Activated naive CD8-positive, alpha-beta T cell treated with anti-CD3 and anti-CD28 coated beads, Interleukin-2, amount 10 ng/mL, durations not matched to agents 7 days and 5 days (primary cell): ENCODE data around the gene CSNK1G1. TPM values are rescaled to one million over a fixed set of nuclear protein-coding genes. Genes with fewer than 3 reads are reported as not detected.

Experiments used
- ATAC-seq: fragments of 150-1000 bp; cut with Tn5 transposase; one replicate; pipeline ENCODE4 v1.10.0; 2021; ENCODE audit warnings: low read depth, moderate library complexity
- POLR2A ChIA-PET: fragments of 350-600 bp; sonication (Branson Sonifier 250); formaldehyde crosslinking; loops from one replicate; lab custom pipeline; 2021; ENCODE audit warnings: antibody characterized with exemption; lab: Charles Lee
- DNase-seq: peaks from one replicate; pipeline ENCODE4 v3.0.0; 2021
- H3K27ac Mint-ChIP-seq: one replicate; pipeline ENCODE4 v1.8.0; 2022; ENCODE audit warnings: mild to moderate bottlenecking, mixed read lengths
- H3K27me3 Mint-ChIP-seq: one replicate; pipeline ENCODE4 v1.8.0; 2022; ENCODE audit warnings: mild to moderate bottlenecking, moderate library complexity, mixed read lengths
- H3K36me3 Mint-ChIP-seq: one replicate; pipeline ENCODE4 v1.8.0; 2021; ENCODE audit warnings: mild to moderate bottlenecking, mixed read lengths
- H3K4me1 Mint-ChIP-seq: one replicate; pipeline ENCODE4 v1.8.0; 2021; ENCODE audit warnings: mixed read lengths
- H3K4me3 Mint-ChIP-seq: one replicate; pipeline ENCODE4 v1.8.0; 2022; ENCODE audit warnings: mild to moderate bottlenecking, moderate library complexity, mixed read lengths
- H3K9me3 Mint-ChIP-seq: one replicate; pipeline ENCODE4 v1.8.0; 2021; ENCODE audit warnings: mixed read lengths
- total RNA-seq, 2 experiments: library from RNA; stranded (reverse); gene quantifications; one replicate each; pipeline ENCODE4 v1.2.3, GENCODE V29; 2021

CSNK1G1 gene
- total RNA-seq, 2 experiments from 2014 or later: 26.2 to 26.7 TPM

DNA sequence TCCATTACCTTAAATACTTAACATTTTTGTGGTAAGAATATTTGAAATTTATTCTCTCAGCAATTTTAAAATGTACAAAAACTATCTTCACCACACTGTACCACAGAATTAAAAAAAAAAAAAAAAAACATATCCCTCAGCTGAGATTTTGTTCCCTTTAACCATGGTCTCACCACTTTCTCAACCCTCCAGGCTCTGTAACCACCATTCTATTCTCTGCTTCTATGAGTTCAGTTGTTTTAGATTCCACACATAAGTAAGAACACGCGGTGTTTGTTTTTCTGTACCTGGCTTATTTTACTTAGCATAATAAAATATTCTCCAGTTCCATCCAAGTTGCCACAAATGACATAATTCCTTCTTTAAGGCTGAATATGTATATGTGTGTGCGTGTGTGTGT is 41.5 kb downstream of the CSNK1G1 start:
- Mint-ChIP-seq H3K27me3 (no peaks in the 10 kb centered on the region), H3K27ac (no peak overlapping the region), H3K9me3 (peaks cover 1% of the 10 kb centered on the region), H3K4me3 (no peak overlapping the region), H3K4me1 (no peaks in the 10 kb centered on the region), H3K36me3 (peaks cover 5% of the 10 kb centered on the region)
- POLR2A ChIA-PET: no interaction called here
- DNase-seq (no peak), ATAC-seq (no peak)

DNA sequence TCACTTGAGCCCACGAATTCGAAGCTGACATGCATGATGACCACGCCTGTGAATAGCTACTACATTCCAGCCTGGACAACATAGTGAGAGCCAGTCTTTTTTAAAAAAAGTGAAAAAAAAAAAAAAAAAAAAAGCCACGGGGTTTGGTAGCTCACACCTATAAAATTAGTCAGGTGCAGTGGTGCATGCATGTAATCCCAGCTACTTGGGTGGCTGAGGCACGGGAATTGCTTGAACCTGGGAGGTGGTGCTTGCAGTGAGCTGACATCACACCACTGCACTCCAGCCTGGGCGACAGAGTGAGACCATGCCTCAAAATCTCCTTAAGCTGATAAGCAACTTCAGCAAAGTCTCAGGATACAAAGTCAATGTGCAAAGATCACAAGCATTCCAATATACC is 44.4 kb downstream of the CSNK1G1 start:
- Mint-ChIP-seq H3K9me3 (peaks cover 1% of the 10 kb centered on the region), H3K27me3 (no peaks in the 10 kb centered on the region), H3K4me1 (no peaks in the 10 kb centered on the region), H3K36me3 (peaks cover 9% of the 10 kb centered on the region), H3K27ac (no peak overlapping the region), H3K4me3 (no peak overlapping the region)
- DNase-seq: no peak
- ATAC-seq: no peak
- POLR2A ChIA-PET: no interaction called here

DNA sequence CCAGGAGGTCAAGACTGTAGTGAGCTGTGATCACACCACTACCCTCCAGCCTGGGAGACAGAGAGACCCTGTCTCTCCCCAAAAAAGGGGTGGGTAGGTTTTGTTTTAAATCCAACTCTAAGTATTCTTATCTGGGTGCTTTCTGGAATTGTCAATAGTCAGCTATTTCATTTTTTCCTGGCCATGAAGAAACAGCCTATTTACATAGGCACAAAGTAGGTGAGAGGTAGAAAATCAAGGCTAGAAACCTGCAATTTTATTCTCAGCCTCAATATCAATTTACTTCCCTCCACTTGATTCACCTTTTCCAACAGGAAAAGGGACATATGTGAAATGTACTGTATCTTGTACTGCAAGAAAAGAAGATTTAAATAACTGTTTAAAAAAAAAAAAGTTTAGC is 45.9 kb downstream of the CSNK1G1 start:
- Mint-ChIP-seq H3K4me1 (no peaks in the 10 kb centered on the region), H3K36me3 (peaks cover 14% of the 10 kb centered on the region), H3K27me3 (no peaks in the 10 kb centered on the region), H3K9me3 (peaks cover 1% of the 10 kb centered on the region), H3K27ac (no peak overlapping the region), H3K4me3 (no peak overlapping the region)
- POLR2A ChIA-PET: no interaction called here
- DNase-seq (no peak), ATAC-seq (no peak)

DNA sequence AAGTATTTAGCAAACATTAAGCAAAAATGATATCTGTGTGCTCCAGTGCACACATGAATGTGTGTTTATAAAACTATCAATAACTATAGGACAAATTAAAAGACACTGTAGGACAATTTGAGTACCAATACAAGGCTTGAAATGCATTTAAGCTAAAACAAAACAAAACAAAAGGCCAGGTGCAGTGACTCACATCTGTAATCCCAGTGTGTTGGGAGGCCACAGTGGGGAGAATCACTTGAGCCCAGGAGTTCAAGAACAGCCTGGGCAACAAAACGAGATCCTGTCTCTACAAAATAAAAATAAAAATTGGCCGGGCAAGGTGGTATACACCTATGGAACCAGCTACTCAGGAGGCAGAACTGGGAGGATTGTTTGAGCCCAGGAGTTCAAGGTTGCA is 50.7 kb downstream of the CSNK1G1 start:
- Mint-ChIP-seq H3K9me3 (no peaks in the 10 kb centered on the region), H3K36me3 (peaks cover 23% of the 10 kb centered on the region), H3K4me1 (peaks cover 3% of the 10 kb centered on the region), H3K27me3 (no peaks in the 10 kb centered on the region), H3K4me3 (no peak overlapping the region), H3K27ac (no peak overlapping the region)
- ATAC-seq: no peak
- no peak for DNase-seq
- POLR2A ChIA-PET: no interaction called here

DNA sequence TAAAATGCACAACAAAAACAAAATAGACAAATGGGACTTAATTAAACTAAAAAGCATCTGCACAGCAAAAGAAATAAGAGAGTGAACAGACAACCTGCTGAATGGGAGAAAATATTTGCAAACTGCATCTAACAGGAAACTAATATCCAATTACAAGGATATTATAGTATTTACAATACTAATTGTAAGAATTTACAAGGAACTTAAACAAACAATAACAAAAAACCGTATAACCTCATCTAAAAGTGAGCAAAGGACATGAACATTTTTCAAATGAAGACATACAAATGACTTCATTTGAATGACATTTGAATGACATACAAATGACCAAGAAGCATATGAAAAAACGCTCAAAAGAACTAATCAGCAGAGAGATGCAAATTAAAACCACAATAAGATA is 66.4 kb downstream of the CSNK1G1 start:
- no peaks in the 10 kb centered on the region for H3K9me3 Mint-ChIP-seq
- no peaks in the 10 kb centered on the region for H3K27me3 Mint-ChIP-seq
- H3K27ac Mint-ChIP-seq: no peak overlapping the region
- peaks cover 11% of the 10 kb centered on the region for H3K36me3 Mint-ChIP-seq
- ATAC-seq (no peak), DNase-seq (no peak)
- POLR2A ChIA-PET: no interaction called here
- no peak overlapping the region for H3K4me3 Mint-ChIP-seq
- peaks cover 5% of the 10 kb centered on the region for H3K4me1 Mint-ChIP-seq

DNA sequence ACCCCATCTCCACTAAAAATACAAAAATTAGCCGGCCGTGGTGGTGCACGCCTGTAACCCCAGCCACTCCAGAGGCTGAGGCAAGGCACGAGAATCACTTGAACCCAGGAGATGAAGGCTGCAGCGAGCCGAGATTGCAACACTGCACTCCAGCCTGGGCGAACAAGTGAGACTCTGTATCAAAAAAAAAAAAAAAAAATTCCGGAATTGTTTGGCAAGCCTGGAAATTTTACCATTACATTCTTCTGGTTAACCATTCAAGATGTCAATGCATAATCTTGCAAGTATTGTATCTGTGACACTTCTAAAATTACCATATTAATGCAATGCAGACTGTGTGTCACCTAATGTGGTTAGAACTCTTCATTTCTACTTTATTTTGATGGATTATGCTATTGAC is 67.0 kb downstream of the CSNK1G1 start:
- Mint-ChIP-seq H3K27me3 (no peaks in the 10 kb centered on the region), H3K4me1 (peaks cover 5% of the 10 kb centered on the region), H3K36me3 (peaks cover 13% of the 10 kb centered on the region), H3K27ac (no peak overlapping the region), H3K4me3 (no peak overlapping the region), H3K9me3 (no peaks in the 10 kb centered on the region)
- POLR2A ChIA-PET: no interaction called here
- ATAC-seq (no peak), DNase-seq (no peak)

DNA sequence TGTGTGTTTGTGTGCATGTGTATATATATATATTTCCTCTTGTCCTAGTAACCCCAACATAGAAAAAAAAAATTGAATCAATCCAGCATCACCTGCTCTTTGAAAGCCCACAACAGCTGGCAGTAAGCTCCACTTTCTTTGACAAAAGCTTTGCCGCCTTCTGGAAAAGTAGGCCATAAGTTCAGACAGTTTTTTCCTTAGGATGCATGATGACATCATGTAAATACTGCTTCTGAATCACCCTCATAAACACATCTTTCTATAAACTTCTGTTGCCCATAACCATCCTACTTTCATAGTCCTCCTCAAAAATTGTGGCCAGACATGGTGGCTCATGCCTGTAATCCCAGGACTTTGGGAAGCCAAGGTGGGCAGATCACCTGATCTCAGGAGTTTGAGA is 67.4 kb downstream of the CSNK1G1 start:
- no peak overlapping the region for H3K27ac Mint-ChIP-seq
- ATAC-seq (no peak), DNase-seq (no peak)
- H3K9me3 Mint-ChIP-seq: no peaks in the 10 kb centered on the region
- POLR2A ChIA-PET: no interaction called here
- H3K36me3 Mint-ChIP-seq: peaks cover 16% of the 10 kb centered on the region
- H3K4me3 Mint-ChIP-seq: no peak overlapping the region
- no peaks in the 10 kb centered on the region for H3K27me3 Mint-ChIP-seq
- H3K4me1 Mint-ChIP-seq: peaks cover 5% of the 10 kb centered on the region

DNA sequence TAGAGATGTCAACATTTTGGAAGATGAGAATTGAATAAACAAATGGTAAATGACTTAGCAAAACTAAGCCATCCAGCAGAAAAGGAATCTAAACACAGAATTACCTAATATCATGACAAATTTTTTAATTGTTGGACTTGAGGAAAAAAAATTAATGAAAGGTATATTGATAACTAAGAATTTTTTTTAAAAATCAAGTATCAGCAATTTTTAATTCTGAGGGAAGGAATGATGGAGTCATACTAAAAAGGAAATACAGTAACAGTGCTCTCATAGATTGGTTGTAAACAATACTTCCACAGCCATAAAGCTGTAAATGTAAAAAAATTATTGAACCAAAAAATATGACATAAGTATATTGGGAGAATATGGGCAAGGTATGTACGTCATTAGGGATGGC is 68.0 kb downstream of the CSNK1G1 start:
- Mint-ChIP-seq H3K9me3 (no peaks in the 10 kb centered on the region), H3K36me3 (peaks cover 15% of the 10 kb centered on the region), H3K27me3 (no peaks in the 10 kb centered on the region), H3K27ac (no peak overlapping the region), H3K4me1 (peaks cover 2% of the 10 kb centered on the region), H3K4me3 (no peak overlapping the region)
- no peak for DNase-seq
- ATAC-seq: no peak
- POLR2A ChIA-PET: no interaction called here

DNA sequence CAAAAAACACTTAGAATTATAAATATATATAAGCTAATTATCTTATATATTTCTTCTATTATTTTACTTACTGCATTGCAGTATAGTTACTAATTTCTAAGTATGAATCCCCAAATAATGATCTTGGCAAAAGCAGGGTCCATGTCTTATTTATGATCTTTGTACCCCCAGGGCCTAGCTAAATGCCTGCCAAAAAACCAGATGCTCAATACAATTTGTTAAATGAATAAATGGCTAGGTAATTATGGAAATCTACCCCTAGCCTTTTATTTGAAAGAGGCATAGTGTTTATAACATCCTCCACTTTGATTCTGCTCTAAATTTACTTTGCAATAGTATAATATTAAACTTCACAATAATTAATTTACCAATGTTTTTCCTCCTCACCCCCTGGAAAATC is 69.5 kb downstream of the CSNK1G1 start:
- ATAC-seq: no peak
- POLR2A ChIA-PET: no interaction called here
- Mint-ChIP-seq H3K27me3 (no peaks in the 10 kb centered on the region), H3K4me3 (no peak overlapping the region), H3K4me1 (peaks cover 1% of the 10 kb centered on the region), H3K36me3 (peaks cover 14% of the 10 kb centered on the region), H3K27ac (no peak overlapping the region), H3K9me3 (no peaks in the 10 kb centered on the region)
- DNase-seq: no peak

DNA sequence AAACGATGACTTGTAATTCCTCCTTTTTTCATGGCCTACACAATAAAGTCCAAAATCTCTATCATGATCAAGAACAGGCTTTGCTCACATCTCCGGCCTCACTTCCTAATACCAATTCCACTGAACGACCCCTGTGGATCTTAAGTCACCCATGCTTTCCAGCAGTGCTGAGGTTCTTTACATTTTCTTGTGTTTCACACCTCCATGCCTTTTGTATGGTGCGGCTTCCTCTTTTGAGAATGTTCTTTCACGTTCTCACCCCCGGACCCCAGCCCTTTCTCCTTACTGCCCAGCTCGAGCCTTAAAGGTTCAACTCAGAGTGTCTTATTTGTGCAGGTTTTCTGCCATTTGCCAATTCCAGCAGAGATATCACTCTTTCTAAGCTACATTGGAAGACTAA is 70.1 kb downstream of the CSNK1G1 start:
- Mint-ChIP-seq H3K27me3 (no peaks in the 10 kb centered on the region), H3K9me3 (no peaks in the 10 kb centered on the region), H3K27ac (no peak overlapping the region), H3K4me3 (no peak overlapping the region), H3K4me1 (peaks cover 1% of the 10 kb centered on the region), H3K36me3 (peaks cover 17% of the 10 kb centered on the region)
- DNase-seq (no peak), ATAC-seq (no peak)
- POLR2A ChIA-PET: no interaction called here

DNA sequence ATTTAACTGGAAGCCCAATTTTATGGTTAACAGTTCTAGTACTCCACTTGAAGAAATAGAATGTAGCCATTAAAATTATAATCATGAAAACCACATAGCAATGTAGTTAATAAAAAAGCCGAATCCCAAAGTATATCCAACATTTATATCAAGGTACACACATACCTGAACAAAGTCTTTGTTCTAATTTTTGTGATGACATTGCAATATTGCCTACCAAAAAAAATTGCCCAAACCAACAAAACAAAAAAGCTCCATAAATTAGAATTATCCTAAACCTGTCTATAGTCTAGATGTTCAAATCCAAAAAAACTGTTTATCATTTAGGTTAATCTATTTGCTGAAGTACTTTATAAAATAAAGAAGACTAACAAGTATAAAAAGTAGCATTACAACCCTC is 70.8 kb downstream of the CSNK1G1 start:
- Mint-ChIP-seq H3K27me3 (no peaks in the 10 kb centered on the region), H3K9me3 (no peaks in the 10 kb centered on the region), H3K4me3 (no peak overlapping the region), H3K36me3 (peaks cover 19% of the 10 kb centered on the region), H3K27ac (no peak overlapping the region), H3K4me1 (peaks cover 1% of the 10 kb centered on the region)
- ATAC-seq: no peak
- POLR2A ChIA-PET: no interaction called here
- no peak for DNase-seq

DNA sequence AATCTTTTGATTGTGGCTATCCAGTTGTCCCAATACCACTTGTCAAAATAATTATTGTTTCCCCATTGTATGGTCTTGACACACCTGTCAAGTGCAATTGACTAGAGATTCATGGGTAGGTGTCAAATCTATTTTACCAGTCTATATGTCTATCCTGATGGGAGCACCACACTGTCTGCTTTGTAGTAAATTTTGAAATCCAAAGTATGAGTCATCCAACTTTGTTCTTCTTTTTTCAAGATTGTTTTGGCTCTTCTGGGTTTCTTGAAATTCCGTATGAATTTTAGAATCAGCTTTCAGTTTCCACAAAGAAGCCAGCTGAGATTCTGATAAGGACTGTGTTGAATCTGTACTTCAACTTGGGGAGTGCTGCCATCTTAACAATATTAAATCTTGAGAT is 71.9 kb downstream of the CSNK1G1 start:
- H3K36me3 Mint-ChIP-seq: peaks cover 16% of the 10 kb centered on the region
- peaks cover 1% of the 10 kb centered on the region for H3K4me1 Mint-ChIP-seq
- H3K27ac Mint-ChIP-seq: no peak overlapping the region
- H3K4me3 Mint-ChIP-seq: no peak overlapping the region
- no peaks in the 10 kb centered on the region for H3K9me3 Mint-ChIP-seq
- DNase-seq (no peak), ATAC-seq (no peak)
- H3K27me3 Mint-ChIP-seq: no peaks in the 10 kb centered on the region
- POLR2A ChIA-PET: no interaction called here

DNA sequence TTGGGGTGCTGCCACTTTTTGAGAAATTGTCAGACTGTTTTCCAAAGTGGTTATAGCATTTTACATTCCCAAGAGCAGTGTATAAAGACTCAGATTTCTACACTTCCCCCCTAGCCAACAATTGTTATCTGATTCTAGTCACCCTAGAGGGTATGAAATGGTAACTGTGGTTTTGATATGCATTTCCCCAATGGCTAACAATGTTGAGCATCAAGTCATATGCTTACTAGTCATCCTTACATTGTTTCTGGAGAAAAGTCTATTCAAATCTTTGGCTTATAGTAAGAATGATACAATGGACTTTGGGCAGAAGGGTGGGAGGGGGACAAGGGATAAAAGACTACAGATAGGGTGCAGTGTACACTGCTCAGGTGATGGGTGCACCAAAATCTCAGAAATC is 73.3 kb downstream of the CSNK1G1 start:
- H3K4me3 Mint-ChIP-seq: no peak overlapping the region
- no peak for DNase-seq
- peaks cover 15% of the 10 kb centered on the region for H3K36me3 Mint-ChIP-seq
- peaks cover 1% of the 10 kb centered on the region for H3K4me1 Mint-ChIP-seq
- H3K27ac Mint-ChIP-seq: no peak overlapping the region
- POLR2A ChIA-PET: no interaction called here
- H3K27me3 Mint-ChIP-seq: no peaks in the 10 kb centered on the region
- no peaks in the 10 kb centered on the region for H3K9me3 Mint-ChIP-seq
- ATAC-seq: no peak

DNA sequence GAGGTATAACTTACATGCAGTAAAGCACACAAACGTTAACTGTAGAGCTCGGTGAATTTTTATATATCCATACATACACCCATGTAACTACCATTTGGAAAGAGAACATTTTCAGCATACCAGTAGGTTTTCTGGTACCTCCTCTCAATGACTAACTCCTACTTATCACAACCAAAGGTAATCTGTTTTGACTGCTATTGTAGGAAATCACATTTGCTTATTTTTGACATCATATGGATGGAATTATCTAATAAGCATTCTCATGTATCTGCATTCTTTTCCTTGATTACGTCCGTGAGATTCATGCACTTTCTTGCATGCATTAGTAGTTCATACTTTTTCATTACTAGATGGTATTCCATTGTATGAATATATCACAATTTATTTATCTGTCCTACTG is 76.8 kb downstream of the CSNK1G1 start:
- Mint-ChIP-seq H3K9me3 (no peaks in the 10 kb centered on the region), H3K4me3 (no peak overlapping the region), H3K27ac (no peak overlapping the region), H3K27me3 (no peaks in the 10 kb centered on the region), H3K4me1 (peaks cover 7% of the 10 kb centered on the region), H3K36me3 (peaks cover 14% of the 10 kb centered on the region)
- no peak for DNase-seq
- ATAC-seq: no peak
- POLR2A ChIA-PET: interaction anchor here (0.7 kb wide), 1 partner anchor 587 kb away, joined by 4 read pairs; no protein-coding TSS in a partner anchor

DNA sequence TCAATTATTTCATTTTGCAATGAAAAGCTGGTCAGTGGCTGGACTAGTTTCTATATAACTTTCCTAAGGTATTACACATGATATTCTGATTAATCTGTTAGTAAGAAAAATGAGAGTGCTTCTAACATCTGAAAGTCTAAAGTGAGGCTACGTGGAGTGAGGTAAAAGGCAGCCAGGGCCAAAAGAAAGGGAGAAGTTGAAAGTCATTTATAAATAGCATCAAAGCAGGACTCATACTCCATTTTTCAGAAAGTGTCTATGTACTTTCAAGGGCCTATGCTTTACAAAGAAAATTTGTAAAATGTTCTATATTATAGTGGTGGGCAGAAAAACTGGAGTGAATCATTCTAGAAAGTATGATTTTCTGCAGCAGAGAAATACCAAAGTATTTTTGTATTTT is 80.0 kb downstream of the CSNK1G1 start:
- Mint-ChIP-seq H3K27ac (no peak overlapping the region), H3K4me3 (no peak overlapping the region), H3K9me3 (no peaks in the 10 kb centered on the region), H3K27me3 (no peaks in the 10 kb centered on the region), H3K36me3 (peaks cover 14% of the 10 kb centered on the region), H3K4me1 (peaks cover 7% of the 10 kb centered on the region)
- ATAC-seq (no peak), DNase-seq (no peak)
- POLR2A ChIA-PET: no interaction called here
